T-helper 17 cell (primary cell): ENCODE results near the gene CAMKMT. TPM values are rescaled to one million over a fixed set of nuclear protein-coding genes. Genes with fewer than 3 reads are reported as not detected.

ENCODE experiments used
- ATAC-seq: fragments of 150-1000 bp; cut with Tn5 transposase; 2 replicates; pipeline ENCODE4 v1.10.0; 2021; ENCODE audit warnings: mild to moderate bottlenecking, moderate library complexity
- DNase-seq, 3 donors: peaks; one replicate each; pipeline versions ENCODE4 v3.0.0 to v3.0.0-alpha.2; 2020 to 2021
- H3K9me3 ChIP-seq: one replicate; pipeline ENCODE4 v1.7.0; 2013; ENCODE audit warnings: low read length, mild to moderate bottlenecking; ENCODE audit not compliant: control insufficient read depth, poor library complexity, severe bottlenecking
- H3K27ac Mint-ChIP-seq: one replicate; pipeline ENCODE4 v1.8.0; 2022; ENCODE audit warnings: mild to moderate bottlenecking, moderate library complexity, mixed read lengths
- H3K27me3 Mint-ChIP-seq: one replicate; pipeline ENCODE4 v1.8.0; 2022; ENCODE audit warnings: mixed read lengths
- H3K36me3 Mint-ChIP-seq: one replicate; pipeline ENCODE4 v1.8.0; 2022; ENCODE audit warnings: low read depth, mixed read lengths
- H3K4me1 Mint-ChIP-seq: one replicate; pipeline ENCODE4 v1.8.0; 2022; ENCODE audit warnings: mild to moderate bottlenecking, mixed read lengths
- H3K4me3 Mint-ChIP-seq: one replicate; pipeline ENCODE4 v1.8.0; 2022; ENCODE audit warnings: mild to moderate bottlenecking, moderate library complexity, mixed read lengths
- total RNA-seq, 4 donors: library from RNA in 2 of 4; stranded (reverse) in 2 of 4; gene quantifications; one replicate each; pipeline ENCODE4 v1.2.3 and lab custom pipeline; 2022 to 2026

CAMKMT gene
- total RNA-seq, 2 donors from 2014 or later, result 14.8 to 19.8 TPM

- H3K36me3 Mint-ChIP-seq, result no peaks in the 10 kb centered on the region
- no peaks in the 10 kb centered on the region for H3K9me3 ChIP-seq
- no peak overlapping the region for H3K4me3 Mint-ChIP-seq
- peaks cover 2% of the 10 kb centered on the region for H3K4me1 Mint-ChIP-seq
- DNase-seq (no peak), ATAC-seq (no peak)
- no peak overlapping the region for H3K27ac Mint-ChIP-seq
- peaks cover 42% of the 10 kb centered on the region for H3K27me3 Mint-ChIP-seq
Observed at GRCh38 chr2:44796771-44797170, 435.0 kb downstream of the CAMKMT start.

DNA sequence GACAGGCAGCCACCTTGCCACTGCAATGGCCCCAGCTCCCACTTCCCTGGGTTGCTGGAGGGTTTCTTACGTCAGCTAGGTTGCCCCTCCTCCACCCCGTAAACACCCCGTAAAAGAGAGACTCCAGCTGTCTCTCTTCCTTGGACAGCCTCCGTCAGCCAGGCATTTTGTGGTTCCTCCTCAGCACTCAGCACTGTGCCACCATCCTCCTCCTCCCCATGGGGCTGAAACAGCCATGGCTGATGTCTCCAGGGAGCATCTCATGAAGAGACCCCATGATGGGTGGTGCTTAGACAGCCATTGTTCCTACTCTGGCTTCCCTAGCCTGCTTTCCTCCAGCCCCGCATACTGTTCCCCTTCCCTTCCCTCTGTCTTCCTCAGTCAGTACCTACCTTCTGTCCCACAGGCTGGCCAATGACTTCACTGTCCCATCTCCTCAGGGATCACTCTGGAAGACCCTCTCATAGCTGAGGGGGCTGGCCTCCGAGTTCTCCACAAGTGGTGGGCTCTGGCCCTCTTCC lies 436.5 kb downstream of the CAMKMT start:
- no peaks in the 10 kb centered on the region for H3K9me3 ChIP-seq
- Mint-ChIP-seq H3K27me3 (peaks cover 48% of the 10 kb centered on the region), H3K4me3 (no peak overlapping the region), H3K4me1 (peaks cover 5% of the 10 kb centered on the region), H3K27ac (no peak overlapping the region), H3K36me3 (no peaks in the 10 kb centered on the region)
- no peak for ATAC-seq
- DNase-seq, result no peak

DNA sequence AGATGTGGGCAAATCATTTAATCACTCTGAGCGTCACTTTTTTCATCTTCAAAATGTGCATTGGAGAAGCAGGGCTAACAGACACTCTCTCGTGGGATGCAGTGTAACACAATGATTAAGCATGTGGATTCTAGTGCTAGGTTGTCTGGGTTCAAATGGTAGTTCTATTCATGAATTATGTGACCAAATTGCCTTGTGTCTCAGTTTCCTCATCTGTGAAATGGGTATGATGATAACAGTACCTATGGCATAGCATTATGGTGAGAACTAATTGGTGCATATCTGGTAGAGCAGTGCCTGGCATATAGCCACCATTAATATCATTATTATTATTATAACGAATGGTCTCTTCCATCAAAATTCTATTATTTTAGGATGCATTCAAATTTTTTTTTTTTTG lies 437.4 kb downstream of the CAMKMT start:
- H3K4me1 Mint-ChIP-seq, result peaks cover 5% of the 10 kb centered on the region
- H3K27me3 Mint-ChIP-seq, result peaks cover 57% of the 10 kb centered on the region
- H3K36me3 Mint-ChIP-seq, result no peaks in the 10 kb centered on the region
- H3K9me3 ChIP-seq, result no peaks in the 10 kb centered on the region
- ATAC-seq (no peak), DNase-seq (no peak)
- H3K27ac Mint-ChIP-seq, result no peak overlapping the region
- H3K4me3 Mint-ChIP-seq, result no peak overlapping the region

GRCh38 chr2:44799754-44800153 lies 438.0 kb downstream of the CAMKMT start:
- no peak overlapping the region for H3K4me3 Mint-ChIP-seq

GRCh38 chr2:44801289-44801840 lies 439.6 kb downstream of the CAMKMT start:
- no peak for ATAC-seq
- H3K9me3 ChIP-seq, result no peaks in the 10 kb centered on the region
- H3K36me3 Mint-ChIP-seq, result no peaks in the 10 kb centered on the region
- DNase-seq, result no peak
- peaks cover 79% of the 10 kb centered on the region for H3K27me3 Mint-ChIP-seq
- peaks cover 8% of the 10 kb centered on the region for H3K4me1 Mint-ChIP-seq
- no peak overlapping the region for H3K27ac Mint-ChIP-seq
- H3K4me3 Mint-ChIP-seq, result no peak overlapping the region

More at GRCh38 chr2:44799754-44800153, 438.0 kb downstream of the CAMKMT start:
- peaks cover 63% of the 10 kb centered on the region for H3K27me3 Mint-ChIP-seq
- DNase-seq (no peak), ATAC-seq (no peak)
- H3K36me3 Mint-ChIP-seq, result no peaks in the 10 kb centered on the region
- H3K4me1 Mint-ChIP-seq, result peaks cover 6% of the 10 kb centered on the region
- no peaks in the 10 kb centered on the region for H3K9me3 ChIP-seq
- no peak overlapping the region for H3K27ac Mint-ChIP-seq

- ATAC-seq, result no peak
- no peak for DNase-seq
- Mint-ChIP-seq H3K4me1 (peaks cover 8% of the 10 kb centered on the region), H3K4me3 (peak overlapping the region; percentile 28), H3K27ac (no peak overlapping the region), H3K36me3 (no peaks in the 10 kb centered on the region), H3K27me3 (peaks cover 87% of the 10 kb centered on the region)
- no peaks in the 10 kb centered on the region for H3K9me3 ChIP-seq
Observed at GRCh38 chr2:44801841-44802776, 440.4 kb downstream of the CAMKMT start.

DNA sequence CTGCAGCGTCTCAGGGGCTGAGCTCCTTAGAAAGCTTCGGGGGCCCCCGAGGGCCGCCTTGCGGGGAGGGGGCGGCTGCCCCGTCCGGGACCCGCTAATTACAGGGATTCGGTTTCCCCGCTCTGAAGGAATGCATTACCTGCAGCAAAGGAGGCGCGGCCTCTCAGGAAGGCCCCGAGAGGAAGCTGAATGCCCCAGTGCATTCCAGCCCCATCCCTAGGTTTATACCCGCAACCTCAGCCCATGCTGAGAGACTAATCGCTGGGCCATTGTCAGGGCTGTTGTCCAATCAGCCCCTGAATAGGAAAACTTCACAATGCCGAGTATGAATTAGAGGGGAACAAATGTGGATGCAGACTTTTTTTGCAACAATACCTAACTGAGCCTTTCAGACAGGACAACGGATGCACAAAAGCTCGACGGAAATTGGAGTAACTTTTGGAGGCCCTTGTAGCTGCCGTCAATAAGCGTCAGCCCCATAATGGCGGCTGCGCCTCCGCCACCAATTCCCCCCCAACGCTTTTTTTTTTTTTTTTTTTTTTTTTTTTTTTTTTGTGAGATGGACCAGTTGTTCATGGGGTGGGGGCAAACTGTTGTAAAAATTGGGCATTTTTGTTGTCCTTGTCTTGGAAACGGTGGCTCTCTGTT lies 441.2 kb downstream of the CAMKMT start:
- no peak overlapping the region for H3K4me3 Mint-ChIP-seq
- H3K36me3 Mint-ChIP-seq, result no peaks in the 10 kb centered on the region
- H3K27ac Mint-ChIP-seq, result no peak overlapping the region
- DNase-seq (no peak), ATAC-seq (no peak)
- H3K9me3 ChIP-seq, result no peaks in the 10 kb centered on the region
- H3K27me3 Mint-ChIP-seq, result peaks cover 86% of the 10 kb centered on the region
- peaks cover 8% of the 10 kb centered on the region for H3K4me1 Mint-ChIP-seq

- DNase-seq, result no peak
- H3K36me3 Mint-ChIP-seq, result no peaks in the 10 kb centered on the region
- H3K4me3 Mint-ChIP-seq, result peak overlapping the region; percentile 45
- H3K27me3 Mint-ChIP-seq, result peaks cover 82% of the 10 kb centered on the region
- H3K4me1 Mint-ChIP-seq, result peaks cover 8% of the 10 kb centered on the region
- no peaks in the 10 kb centered on the region for H3K9me3 ChIP-seq
- no peak for ATAC-seq
- no peak overlapping the region for H3K27ac Mint-ChIP-seq
Observed at GRCh38 chr2:44804406-44805265, 442.9 kb downstream of the CAMKMT start.

DNA sequence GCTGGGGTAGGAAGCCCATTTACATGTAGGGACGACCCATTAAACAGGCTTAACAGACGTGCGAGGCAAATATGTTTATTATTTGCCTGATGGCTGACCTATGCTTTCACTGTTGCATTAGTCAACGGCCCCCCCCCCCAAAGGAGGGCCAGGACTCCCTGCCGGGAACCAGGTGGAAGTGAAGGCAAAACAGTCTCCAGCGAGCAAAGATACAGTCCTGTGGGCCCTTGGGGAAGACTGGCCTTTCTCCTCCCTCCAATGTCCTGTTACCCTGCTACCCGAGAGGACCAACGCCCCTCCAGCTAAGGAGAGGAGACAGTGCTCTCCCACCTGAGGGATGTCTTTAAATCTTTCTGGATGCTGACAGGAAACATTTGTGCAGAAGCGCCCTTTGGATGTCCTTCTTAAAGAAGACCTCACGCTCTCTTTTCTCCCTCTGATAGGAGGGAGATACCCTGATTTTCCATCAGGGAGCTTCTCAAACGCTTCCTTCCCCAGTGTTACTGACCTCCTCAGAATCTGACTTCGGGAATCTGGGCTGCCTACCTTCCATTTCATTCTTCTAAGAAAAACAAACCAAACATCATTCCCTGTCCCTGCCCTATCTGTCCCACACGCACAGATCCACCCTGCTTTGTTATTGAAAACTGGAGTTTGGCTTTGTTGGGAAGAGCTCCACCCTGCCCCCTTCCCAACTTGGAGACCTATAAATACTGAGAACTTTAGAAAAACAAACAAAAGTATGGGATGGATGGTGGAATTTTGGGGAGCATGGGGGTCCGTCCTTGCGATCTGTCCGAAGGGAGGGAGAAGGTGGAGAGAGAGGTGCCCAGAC lies 443.9 kb downstream of the CAMKMT start:
- ATAC-seq (no peak), DNase-seq (no peak)
- peaks cover 8% of the 10 kb centered on the region for H3K4me1 Mint-ChIP-seq
- no peak overlapping the region for H3K4me3 Mint-ChIP-seq
- no peaks in the 10 kb centered on the region for H3K9me3 ChIP-seq
- peaks cover 80% of the 10 kb centered on the region for H3K27me3 Mint-ChIP-seq
- no peak overlapping the region for H3K27ac Mint-ChIP-seq
- no peaks in the 10 kb centered on the region for H3K36me3 Mint-ChIP-seq

DNA sequence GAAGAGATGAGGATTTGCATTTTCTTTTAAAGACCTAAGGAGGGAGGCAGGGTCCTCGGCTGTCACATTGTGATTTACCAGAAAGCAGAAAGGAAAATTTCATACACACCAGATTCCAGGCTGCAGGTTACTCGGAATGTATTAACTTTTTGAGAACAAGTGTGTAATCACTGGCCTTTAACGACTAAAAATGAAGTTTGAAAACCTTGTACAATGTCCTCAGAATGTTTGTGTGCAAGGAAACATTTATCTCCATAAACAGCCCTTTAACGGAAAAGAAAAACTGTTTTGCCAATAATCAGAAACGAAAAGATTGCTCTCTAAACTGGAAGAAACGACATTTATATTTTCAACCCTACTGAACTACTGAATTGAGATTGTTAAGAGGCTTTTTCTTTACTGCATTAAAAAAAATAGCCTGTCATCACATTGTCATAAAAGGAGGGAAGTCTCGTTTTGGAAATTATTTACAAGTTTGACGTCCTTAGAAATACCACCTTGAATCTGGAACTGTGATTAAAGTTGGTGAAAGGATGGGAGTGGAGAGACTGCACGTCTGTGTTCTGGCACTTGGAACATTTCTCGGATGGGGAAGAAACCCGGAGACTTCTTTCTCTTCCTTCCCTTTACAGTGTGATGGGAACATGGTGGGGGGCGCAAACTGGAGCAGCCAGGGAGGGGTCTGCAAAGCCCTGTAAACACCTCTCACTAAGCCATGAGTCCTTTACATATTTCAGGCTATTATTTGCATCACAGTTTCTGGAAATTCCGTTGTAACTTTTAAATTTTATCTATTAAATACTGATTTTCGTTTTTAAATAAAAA lies 445.7 kb downstream of the CAMKMT start:
- Mint-ChIP-seq H3K36me3 (no peaks in the 10 kb centered on the region), H3K4me1 (peaks cover 3% of the 10 kb centered on the region), H3K4me3 (no peak overlapping the region), H3K27ac (no peak overlapping the region), H3K27me3 (peaks cover 80% of the 10 kb centered on the region)
- H3K9me3 ChIP-seq, result no peaks in the 10 kb centered on the region
- ATAC-seq, result no peak
- DNase-seq, result no peak

DNA sequence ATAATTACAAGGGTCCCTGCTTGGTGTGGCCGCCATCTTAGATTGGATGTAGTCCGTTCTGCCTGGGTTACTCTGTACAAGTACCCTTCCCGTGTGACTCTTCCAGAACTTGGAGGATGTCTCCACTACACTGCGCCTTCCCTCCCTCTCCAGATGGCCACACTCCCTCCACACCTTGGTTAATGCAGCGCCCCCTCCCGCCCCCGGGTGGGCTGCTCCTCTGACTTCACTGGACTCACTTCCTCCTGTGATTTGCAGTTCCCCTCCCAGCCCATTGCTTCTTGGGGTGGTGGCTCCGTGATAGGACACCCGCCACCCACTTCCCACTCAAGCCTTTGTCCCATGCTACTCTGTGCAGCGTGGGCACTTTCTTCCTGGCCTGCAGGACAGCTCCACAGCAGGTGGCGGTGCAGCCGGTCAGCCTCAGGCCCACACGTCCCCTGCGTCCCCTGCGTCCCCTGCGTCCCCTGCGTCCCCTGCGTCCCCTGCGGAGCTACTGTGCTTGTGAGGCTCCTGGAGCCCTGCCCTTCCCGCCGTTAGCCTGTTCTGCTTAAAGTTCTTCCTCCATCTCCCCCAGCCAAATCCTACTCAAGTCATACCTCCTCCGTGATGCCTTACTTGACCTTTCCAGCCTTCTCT lies 449.3 kb downstream of the CAMKMT start:
- no peaks in the 10 kb centered on the region for H3K9me3 ChIP-seq
- Mint-ChIP-seq H3K27me3 (peaks cover 82% of the 10 kb centered on the region), H3K36me3 (no peaks in the 10 kb centered on the region), H3K4me3 (no peak overlapping the region), H3K27ac (no peak overlapping the region), H3K4me1 (no peaks in the 10 kb centered on the region)
- ATAC-seq (no peak), DNase-seq (no peak)
